Measurements from ENCODE around the gene QRFP.
"Not testable (repeated sequence)": the region's sequence is repeated elsewhere in the genome, so short reads cannot be mapped to it uniquely, and the experiment has no call there.

Gene QRFP

DNA sequence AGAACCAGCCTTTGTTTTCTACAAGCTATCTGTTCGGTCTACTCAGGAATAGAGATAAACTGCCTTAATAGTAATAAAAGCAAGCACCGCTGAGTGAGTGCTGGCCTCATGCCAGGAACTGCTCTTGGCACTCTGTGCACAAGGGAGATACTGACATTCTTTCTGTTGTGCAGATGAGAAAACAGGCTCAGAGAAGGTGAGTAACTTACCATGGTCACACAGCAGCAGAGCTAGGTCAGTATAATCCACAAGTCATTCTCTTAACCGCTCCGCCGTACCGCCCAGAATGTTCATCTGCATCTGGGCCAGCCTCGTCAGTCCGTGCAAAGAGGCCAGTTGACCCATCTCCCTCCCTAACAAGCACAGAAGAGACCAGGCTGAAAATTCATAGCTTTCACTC is 27.4 kb downstream of the QRFP start:
- no peak for DNase-seq

GRCh38 chr9:130868230-130868629 is 28.4 kb downstream of the QRFP start:
- no peak for DNase-seq

DNA sequence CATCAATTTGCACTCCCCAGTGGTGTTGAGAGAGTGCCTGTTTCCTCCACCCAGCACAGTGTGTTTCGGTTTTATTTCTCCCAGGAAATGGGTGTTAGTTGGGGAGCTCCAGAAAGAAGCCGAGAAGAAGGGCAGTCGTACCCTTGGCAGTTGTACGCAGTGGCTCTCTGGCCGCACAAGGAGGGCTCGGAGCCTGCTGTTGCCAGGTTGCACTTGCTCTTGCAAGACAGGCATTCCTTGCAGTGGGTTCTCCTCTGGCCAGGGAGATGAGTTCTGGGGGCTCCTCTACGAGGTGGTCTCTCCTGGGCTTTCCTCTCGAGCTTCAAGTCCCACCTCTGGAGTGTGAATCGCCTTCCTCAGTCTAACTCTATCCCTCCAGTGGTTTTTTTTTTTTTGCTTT is 29.1 kb downstream of the QRFP start:
- no peak for DNase-seq

DNA sequence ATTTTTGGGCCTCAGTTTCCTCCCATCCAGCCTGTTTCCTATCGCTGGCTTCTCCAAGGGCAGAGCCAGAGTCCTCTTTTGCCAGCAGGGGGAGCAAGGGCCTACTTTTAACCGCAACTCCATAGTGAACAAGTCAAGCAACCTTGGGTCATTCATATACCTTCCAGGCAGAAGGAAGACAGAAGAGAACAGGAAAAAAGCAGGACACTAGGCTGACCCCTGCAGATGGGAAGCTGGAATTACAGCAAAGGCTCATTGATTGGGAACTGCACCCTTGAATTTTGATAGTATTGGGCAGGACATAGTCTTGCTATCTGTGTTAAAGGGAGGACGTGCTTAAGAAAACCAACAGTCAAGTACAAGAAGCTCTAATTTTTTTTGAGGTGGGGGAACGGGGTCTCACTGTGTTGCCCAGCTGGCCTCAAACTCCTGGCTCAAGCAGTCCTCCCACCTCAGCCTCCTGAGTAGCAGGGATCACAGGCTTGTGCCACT is 30.1 kb downstream of the QRFP start:
- peak; percentile 4 for DNase-seq

DNA sequence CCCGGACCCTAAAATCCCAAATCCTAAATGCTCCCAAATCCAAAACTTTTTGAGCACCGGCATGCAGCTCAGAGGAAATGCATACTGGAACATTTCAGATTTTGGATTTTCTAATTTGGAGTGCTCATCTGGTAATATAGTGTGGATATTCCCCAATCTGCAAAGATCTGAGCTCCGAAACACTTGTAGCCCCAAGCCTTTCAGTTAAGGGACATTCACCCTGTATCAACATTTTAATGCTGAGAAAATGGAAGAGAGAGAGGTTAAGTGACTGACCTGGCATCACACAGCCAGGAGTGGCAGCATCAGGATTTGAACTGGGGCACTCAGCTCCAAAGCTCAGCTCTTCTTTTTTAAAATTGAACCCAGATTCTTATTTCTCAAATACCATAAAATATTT is 30.7 kb downstream of the QRFP start:
- DNase-seq = no peak

DNA sequence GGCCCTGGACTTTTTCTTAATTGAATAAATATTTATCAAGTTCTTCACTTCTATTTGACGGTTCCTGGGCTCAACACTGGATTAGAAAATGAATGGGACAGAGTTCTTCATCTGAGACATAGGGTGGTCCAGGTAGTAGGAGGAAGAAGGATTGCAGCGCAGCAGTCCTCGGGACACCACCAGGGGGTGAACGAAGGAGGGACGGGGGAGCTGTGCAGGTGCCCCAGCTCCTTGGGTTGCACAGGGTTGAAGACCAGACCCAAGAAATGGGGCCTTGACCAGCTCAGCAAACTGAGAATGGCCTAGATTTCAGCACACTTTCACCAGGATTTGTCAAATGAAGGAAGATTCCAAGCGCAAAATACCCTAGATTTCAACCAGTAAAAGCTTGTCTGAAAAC is 32.1 kb downstream of the QRFP start:
- no peak for DNase-seq

DNA sequence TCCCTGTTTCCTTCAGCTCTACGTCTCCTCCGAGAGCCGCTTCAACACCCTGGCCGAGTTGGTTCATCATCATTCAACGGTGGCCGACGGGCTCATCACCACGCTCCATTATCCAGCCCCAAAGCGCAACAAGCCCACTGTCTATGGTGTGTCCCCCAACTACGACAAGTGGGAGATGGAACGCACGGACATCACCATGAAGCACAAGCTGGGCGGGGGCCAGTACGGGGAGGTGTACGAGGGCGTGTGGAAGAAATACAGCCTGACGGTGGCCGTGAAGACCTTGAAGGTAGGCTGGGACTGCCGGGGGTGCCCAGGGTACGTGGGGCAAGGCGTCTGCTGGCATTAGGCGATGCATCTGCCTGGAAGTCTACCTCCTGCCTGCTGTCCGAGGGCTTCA is 33.9 kb downstream of the QRFP start:
- no peak for DNase-seq

DNA sequence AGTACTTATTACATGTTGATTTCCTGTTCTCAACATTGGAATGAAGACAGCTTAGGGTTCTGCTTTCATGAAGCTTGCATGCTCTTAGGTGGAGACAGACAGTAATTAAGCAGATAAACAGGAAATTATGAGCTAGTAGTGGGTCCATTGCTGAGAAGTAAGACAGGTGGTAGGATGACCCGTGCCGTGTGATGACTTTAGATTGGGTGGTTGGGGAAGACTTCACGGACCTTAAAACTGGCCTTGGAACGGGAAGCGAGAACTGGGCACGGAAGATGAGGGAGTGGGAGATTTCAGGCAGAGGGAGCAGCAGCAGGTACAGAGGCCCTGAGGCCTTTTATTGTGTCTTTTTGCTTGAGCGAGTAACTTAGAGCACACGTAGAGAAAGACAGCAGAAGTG is 34.4 kb downstream of the QRFP start:
- no peak for DNase-seq

DNA sequence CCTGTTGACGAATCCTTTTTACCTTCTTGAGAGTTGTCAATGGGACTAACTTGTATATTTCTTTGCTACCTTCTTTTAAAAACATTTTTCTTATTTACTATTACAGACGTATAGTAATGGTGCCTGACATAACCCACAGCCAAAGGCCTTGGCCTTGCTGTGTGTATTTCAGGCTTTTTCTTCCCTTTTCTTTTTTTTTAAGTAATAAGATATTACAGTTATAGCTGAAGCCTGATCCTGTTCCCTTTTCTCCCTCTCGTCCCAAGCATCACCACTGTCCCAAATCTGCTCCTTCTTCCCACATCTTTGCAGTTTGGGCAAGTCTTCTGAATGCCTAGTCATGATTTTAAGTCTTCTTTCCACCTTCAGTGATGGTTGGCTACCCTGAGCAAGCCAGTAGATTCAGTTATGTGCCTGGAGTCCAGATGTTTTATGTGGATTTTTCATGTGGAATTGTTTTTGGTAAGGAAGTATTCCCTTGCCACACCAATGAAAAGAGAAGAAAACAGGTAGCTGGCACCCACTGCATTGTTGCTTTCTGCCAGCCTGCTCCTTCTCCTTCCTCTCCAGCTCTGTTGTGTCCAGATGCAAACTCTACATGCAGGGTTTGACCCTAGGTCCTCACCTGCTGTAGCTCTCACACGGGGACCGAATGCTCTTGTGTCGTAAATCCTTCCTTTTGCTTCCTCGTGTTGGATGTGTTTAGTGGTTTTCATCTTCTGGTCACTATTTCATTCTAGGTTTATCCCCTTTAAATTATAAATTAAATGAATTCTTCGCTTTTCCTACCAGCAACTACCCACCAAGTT is 35.0 kb downstream of the QRFP start:
- DNase-seq = no peak

DNA sequence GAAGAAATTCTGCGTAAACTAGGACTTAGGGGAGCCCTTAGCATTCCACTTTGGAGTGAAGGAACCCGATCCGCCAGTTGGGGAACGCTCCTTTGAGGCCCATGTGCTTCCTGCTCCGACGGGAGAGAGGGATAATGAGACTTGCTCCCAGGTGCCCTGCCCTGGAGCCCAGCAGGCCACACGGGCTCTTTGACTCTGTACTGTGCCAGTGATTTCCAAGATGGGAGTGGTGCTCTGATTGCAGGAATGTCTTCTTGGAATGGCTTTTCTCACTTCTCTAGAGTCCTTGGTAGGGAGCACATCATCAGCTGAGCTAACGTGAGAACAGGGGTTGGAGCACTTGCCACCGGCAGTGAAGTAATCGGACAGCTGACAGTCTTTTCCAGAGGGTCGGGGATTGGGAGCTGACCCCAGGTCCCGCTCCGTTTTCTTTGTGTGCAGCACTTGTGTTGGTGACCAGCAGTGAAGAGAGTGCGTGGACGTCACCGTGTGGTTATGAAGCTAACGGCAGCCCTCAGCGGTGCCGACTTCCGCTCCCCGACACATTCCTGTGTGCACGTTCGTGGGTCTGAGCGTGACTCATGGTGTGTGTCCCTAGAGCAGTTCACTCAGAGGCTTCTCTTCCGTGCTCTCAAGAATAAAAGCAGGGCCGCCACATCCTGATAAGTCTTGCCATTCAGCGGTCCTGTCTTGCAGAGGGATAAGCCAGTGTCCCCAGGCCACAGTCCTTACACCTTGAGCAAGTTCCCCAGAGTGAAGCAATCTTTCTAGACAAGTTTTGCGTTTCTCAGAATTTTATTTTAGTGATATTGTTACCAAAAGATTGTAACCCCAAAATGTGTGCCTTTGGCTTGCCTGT is 35.9 kb downstream of the QRFP start:
- DNase-seq = no peak

- no peak for DNase-seq
Observed at GRCh38 chr9:130858739-130859705, 37.6 kb downstream of the QRFP start.

GRCh38 chr9:130857864-130858738 is 38.5 kb downstream of the QRFP start:
- no peak for DNase-seq

DNA sequence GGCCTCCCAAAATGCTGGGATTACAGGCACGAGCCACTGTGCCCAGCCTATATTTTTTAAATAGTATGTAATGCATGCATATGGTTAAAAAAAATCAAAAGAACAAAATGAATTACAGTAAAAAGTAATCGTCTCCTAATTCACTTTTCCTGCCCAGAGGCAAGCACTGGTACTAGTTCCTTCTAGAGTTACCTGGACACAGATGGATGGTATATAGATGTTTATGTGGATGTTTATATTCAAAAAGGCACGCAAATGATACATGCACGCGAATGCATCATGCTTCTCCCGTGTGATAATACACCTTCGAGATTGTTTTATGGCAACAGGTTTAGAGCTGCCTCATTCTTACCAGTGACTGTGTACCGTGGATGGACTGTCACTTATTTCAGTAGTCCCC is 40.1 kb downstream of the QRFP start:
- no peak for DNase-seq

GRCh38 chr9:130854835-130855234 is 41.8 kb downstream of the QRFP start:
- no peak for DNase-seq

DNA sequence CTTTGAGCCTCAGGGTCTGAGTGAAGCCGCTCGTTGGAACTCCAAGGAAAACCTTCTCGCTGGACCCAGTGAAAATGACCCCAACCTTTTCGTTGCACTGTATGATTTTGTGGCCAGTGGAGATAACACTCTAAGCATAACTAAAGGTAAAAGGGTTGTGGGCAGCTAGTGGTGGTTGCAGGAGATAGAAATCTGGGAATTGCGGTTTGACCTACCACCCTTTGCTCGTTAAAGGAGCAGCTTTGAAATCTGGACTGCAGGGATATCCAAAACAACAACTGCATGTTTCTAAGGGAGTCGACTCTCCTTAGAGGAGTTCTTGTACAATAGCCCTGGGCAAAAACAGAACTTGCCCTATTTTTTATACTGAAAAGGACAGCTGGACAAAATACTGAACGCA is 42.5 kb downstream of the QRFP start:
- DNase-seq = no peak

GRCh38 chr9:130852801-130853200 is 43.8 kb downstream of the QRFP start:
- DNase-seq = no peak

DNA sequence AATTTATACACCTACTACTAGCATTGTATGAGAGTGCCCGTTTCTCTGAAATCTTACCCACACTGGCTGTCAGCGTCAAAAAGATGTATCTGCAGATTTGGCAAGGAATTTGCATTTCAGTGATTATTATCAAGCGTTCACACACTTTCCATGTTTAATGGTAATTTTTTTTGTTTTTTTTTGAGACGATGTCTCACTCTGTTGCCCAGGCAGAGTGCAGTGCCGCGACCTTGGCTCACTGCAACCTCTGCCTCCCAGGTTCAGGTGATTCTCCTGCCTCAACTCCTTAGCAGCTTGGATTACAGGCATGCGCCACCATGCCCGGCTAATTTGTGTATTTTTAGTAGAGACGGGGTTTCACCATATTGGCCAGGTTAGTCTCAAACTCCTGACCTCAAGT is 47.3 kb downstream of the QRFP start:
- DNase-seq = no peak

DNA sequence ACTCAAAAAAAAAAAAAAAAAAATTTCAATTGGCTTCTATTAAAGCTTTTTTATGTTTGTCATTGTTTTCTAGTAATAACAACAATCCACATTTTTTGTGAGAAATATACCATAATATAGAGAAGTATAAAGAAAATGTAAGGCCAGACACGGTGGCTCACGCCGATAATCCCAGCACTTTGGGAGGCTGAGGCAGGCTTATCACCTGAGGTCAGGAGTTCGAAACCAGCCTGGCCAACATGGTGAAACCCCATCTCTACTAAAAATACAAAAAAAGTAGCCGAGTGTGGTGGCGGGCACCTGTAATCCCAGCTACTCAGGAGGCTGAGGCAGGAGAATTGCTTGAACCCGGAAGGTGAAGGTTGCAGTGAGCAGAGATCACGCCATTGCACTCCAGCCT is 48.1 kb downstream of the QRFP start:
- not testable (repeated sequence) for DNase-seq

DNA sequence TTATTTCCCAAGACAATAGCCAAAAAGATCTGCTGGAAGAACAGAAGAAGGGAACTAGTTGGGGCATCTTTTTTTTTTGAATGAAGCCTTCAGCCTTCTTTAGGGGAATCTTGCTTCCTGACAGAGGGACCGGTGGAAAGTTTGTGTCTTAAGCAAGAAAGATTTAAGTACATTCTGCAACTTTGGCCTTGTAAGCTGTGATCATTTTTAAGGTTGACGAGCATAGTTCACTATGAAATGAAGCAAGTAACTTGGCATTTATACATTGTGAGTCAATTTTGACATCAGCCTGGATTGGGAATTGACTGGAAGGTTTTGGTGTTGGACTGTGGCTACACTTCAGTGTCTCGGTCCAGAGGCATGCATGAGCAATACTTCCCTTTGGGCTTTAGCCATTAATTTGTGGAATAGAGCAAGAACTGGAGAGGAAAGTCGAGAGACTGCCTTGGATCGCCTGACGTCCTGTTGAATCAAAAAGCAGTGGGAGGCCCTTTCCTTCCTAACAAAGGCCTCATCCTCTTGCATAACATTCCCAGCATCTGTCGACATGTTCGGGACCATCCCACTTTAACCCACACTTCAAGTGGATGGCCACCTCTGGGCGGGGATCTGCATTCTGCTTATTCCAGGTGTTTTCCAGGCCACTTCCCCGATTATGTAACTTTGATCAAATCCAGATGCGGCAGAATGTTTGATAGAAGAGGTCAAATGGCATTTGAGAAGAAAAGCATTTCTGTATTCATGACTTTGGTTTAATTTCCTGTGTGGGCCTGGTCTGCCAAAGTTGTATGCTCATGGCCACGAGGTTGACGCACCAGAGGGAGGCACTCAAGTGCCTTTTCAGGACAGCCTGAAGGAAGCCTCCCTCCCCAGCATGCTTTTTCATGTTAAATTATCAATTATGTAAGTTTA is 49.0 kb downstream of the QRFP start:
- DNase-seq = no peak

GRCh38 chr9:130846487-130847305 is 49.9 kb downstream of the QRFP start:
- no peak for DNase-seq

All from NCI-H1436 treated with DMSO at 0.1 percent for 48 hours (cell line).